GM23338 (cell line): ENCODE results near the gene HES3. TPM values are rescaled to one million over a fixed set of nuclear protein-coding genes. Genes with fewer than 3 reads are reported as not detected.

ENCODE experiments used
- ATAC-seq: fragments of 200-7000 bp; cut with Tn5 transposase; 3 replicates; pipeline ENCODE4 v1.9.1; 2020
- DNase-seq: peaks from one replicate; pipeline ENCODE4 v3.0.0-alpha.2; 2015; ENCODE audit warnings: low spot score
- H2AFZ ChIP-seq: fragments of 200-600 bp; sonication (generic); 2 replicates; pipeline ENCODE4 v1.8.0; 2016; ENCODE audit warnings: antibody characterized with exemption, mild to moderate bottlenecking, moderate library complexity
- H3F3A ChIP-seq: fragments of 200-600 bp; sonication (generic); replicated peaks from 2 replicates; pipeline ENCODE4 v1.8.0; 2017; ENCODE audit warnings: antibody characterized with exemption, mixed run types, low read depth
- H3K27ac ChIP-seq: fragments of 200-600 bp; sonication (generic); 2 replicates; pipeline ENCODE4 v1.6.1; 2016; ENCODE audit warnings: low read depth
- H3K27me3 ChIP-seq: fragments of 200-600 bp; sonication (generic); 2 replicates; pipeline ENCODE4 v1.8.0; 2016; ENCODE audit warnings: mild to moderate bottlenecking, mixed run types, moderate library complexity; ENCODE audit not compliant: insufficient read depth
- H3K36me3 ChIP-seq: fragments of 200-600 bp; sonication (generic); 2 replicates; pipeline ENCODE4 v1.8.0; 2016; ENCODE audit warnings: mild to moderate bottlenecking; ENCODE audit not compliant: insufficient read depth
- H3K4me1 ChIP-seq: fragments of 200-600 bp; sonication (generic); 2 replicates; pipeline ENCODE4 v1.8.0; 2016; ENCODE audit warnings: mild to moderate bottlenecking, moderate library complexity; ENCODE audit not compliant: insufficient read depth
- H3K4me2 ChIP-seq: fragments of 200-600 bp; sonication (generic); 2 replicates; pipeline ENCODE4 v1.7.1; 2017; ENCODE audit warnings: mixed run types
- H3K4me3 ChIP-seq: fragments of 200-600 bp; sonication (generic); 2 replicates; pipeline ENCODE4 v1.6.1; 2016; ENCODE audit warnings: mixed run types
- H3K79me2 ChIP-seq: fragments of 200-600 bp; sonication (generic); replicated peaks from 2 replicates; pipeline ENCODE4 v1.8.0; 2017; ENCODE audit warnings: mild to moderate bottlenecking; ENCODE audit not compliant: insufficient read depth
- H3K9me2 ChIP-seq: fragments of 200-600 bp; sonication (generic); 2 replicates; pipeline ENCODE4 v1.8.0; 2017; ENCODE audit not compliant: insufficient read depth
- H4K20me1 ChIP-seq: fragments of 200-600 bp; sonication (generic); replicated peaks from 2 replicates; pipeline ENCODE4 v1.8.0; 2017; ENCODE audit warnings: mild to moderate bottlenecking; ENCODE audit not compliant: insufficient read depth
- H3K27ac Mint-ChIP-seq: 2 replicates; pipeline ENCODE4 v1.8.0; 2020; ENCODE audit warnings: inconsistent platforms, mild to moderate bottlenecking, moderate library complexity, mixed read lengths
- H3K27me3 Mint-ChIP-seq: 3 replicates; pipeline ENCODE4 v1.8.0; 2022; ENCODE audit warnings: low read depth, mild to moderate bottlenecking, moderate library complexity, mixed read lengths, inconsistent platforms; ENCODE audit not compliant: insufficient read depth, poor library complexity
- H3K36me3 Mint-ChIP-seq: 3 replicates; pipeline ENCODE4 v1.8.0; 2021; ENCODE audit warnings: low read depth, mild to moderate bottlenecking, inconsistent platforms, moderate library complexity, mixed read lengths
- H3K4me1 Mint-ChIP-seq: 3 replicates; pipeline ENCODE4 v1.8.0; 2020; ENCODE audit warnings: mild to moderate bottlenecking, inconsistent platforms, mixed read lengths
- H3K4me3 Mint-ChIP-seq: 3 replicates; pipeline ENCODE4 v1.8.0; 2021; ENCODE audit warnings: moderate library complexity, mild to moderate bottlenecking, inconsistent platforms, mixed read lengths
- H3K9me3 Mint-ChIP-seq: 3 replicates; pipeline ENCODE4 v1.8.0; 2020; ENCODE audit warnings: moderate library complexity, mild to moderate bottlenecking, inconsistent platforms, mixed read lengths
- CREB1 ChIP-seq: fragments of 250-450 bp; sonication (Bioruptor Pico); IDR thresholded peaks from 2 replicates; pipeline ENCODE4 v1.5.0; 2020; ENCODE audit warnings: low read depth, mild to moderate bottlenecking, moderate library complexity
- CTCF ChIP-seq, 2 experiments: fragments of 200-600 bp in 1 of 2; sonication (generic) in 1 of 2; conservative IDR thresholded peaks; 2 replicates each; pipeline versions ENCODE4 v1.5.1 to v1.6.1; 2016 to 2017; ENCODE audit warnings: antibody characterized with exemption in 2 of 2, low read depth in 2 of 2, mild to moderate bottlenecking in 2 of 2, moderate library complexity in 1 of 2
- ETS1 ChIP-seq: IDR thresholded peaks from 2 replicates; pipeline ENCODE4 v1.6.1; 2016; ENCODE audit warnings: antibody characterized with exemption
- EZH2 ChIP-seq: fragments of 200-600 bp; sonication (generic); IDR thresholded peaks from one replicate; pipeline ENCODE4 v1.8.0; 2017; ENCODE audit warnings: antibody characterized with exemption, mild to moderate bottlenecking, low read depth; ENCODE audit not compliant: unreplicated experiment
- EZH2phosphoT487 ChIP-seq: fragments of 200-600 bp; sonication (generic); IDR thresholded peaks from one replicate; pipeline ENCODE4 v1.8.1; 2018; ENCODE audit warnings: antibody characterized with exemption; ENCODE audit not compliant: unreplicated experiment
- JUNB ChIP-seq: IDR thresholded peaks from one replicate; pipeline ENCODE4 v1.6.1; 2016; ENCODE audit warnings: antibody characterized with exemption; ENCODE audit not compliant: unreplicated experiment
- NANOG ChIP-seq: IDR thresholded peaks from 2 replicates; pipeline ENCODE4 v1.6.1; 2016; ENCODE audit warnings: antibody characterized with exemption, borderline replicate concordance
- POLR2AphosphoS5 ChIP-seq: IDR thresholded peaks from 2 replicates; pipeline ENCODE4 v1.6.1; 2016; ENCODE audit warnings: antibody characterized with exemption, low read depth
- REST ChIP-seq: IDR thresholded peaks from one replicate; pipeline ENCODE4 v1.6.1; 2018; ENCODE audit warnings: antibody characterized with exemption; ENCODE audit not compliant: unreplicated experiment
- STAT1 ChIP-seq: IDR thresholded peaks from one replicate; pipeline ENCODE4 v1.6.1; 2016; ENCODE audit warnings: antibody characterized with exemption; ENCODE audit not compliant: unreplicated experiment
- ZNF114 ChIP-seq: fragments of 250-450 bp; sonication (Bioruptor Pico); IDR thresholded peaks from 2 replicates; pipeline ENCODE4 v1.5.0; 2020; ENCODE audit warnings: mild to moderate bottlenecking, moderate library complexity
- ZNF331 ChIP-seq: fragments of 250-450 bp; sonication (Bioruptor Pico); IDR thresholded peaks from 2 replicates; pipeline ENCODE4 v1.5.0; 2020; ENCODE audit warnings: low read depth, mild to moderate bottlenecking, moderate library complexity
- ZNF462 ChIP-seq: fragments of 250-450 bp; sonication (Bioruptor Pico); IDR thresholded peaks from 2 replicates; pipeline ENCODE4 v1.5.0; 2020; ENCODE audit warnings: mild to moderate bottlenecking, moderate library complexity
- polyA plus RNA-seq: library from polyadenylated mRNA; unstranded; fragments of >200 nt; fragmentation: Nextera tagmentation; extraction: Ambion mirVana; gene quantifications from 2 replicates; pipeline ENCODE4 v1.2.1, GENCODE V29; 2016
- total RNA-seq: library from RNA; depleted of rRNA; stranded (reverse); fragments of >200 nt; shearing (Covaris generic); gene quantifications from 2 replicates; pipeline ENCODE4 v1.2.3, GENCODE V29; 2014

HES3 gene
- total and polyA plus RNA-seq, 2 experiments from 2014 or later, result 7.1 to 50.4 TPM

- ATAC-seq, result no peak
- TF ChIP-seq STAT1, result no peak
- TF ChIP-seq ETS1, result no peak
- no peak for TF ChIP-seq EZH2
- TF ChIP-seq NANOG, result no peak
- TF ChIP-seq JUNB, result no peak
- TF ChIP-seq ZNF331 (CRISPR knock-in tag), result no peak
- TF ChIP-seq POLR2AphosphoS5, result no peak
- no peak for TF ChIP-seq EZH2phosphoT487
- no peak for TF ChIP-seq ZNF114 (CRISPR knock-in tag)
- TF ChIP-seq ZNF462 (CRISPR knock-in tag), result no peak
- no peak for TF ChIP-seq CREB1 (CRISPR knock-in tag)
- no peak for TF ChIP-seq REST
- no peak for TF ChIP-seq CTCF (conservative IDR thresholded peaks at IDR 0.05; ENCODE audit: low read depth in 2 of 2)
- peaks cover 16% of the 10 kb centered on the region for H3K27me3 Mint-ChIP-seq
- Histone ChIP-seq H3K9me2 (no peaks in the 10 kb centered on the region), H3K4me2 (no peak overlapping the region), H2AFZ (no peak overlapping the region), H3K27me3 (no peaks in the 10 kb centered on the region), H3K4me3 (no peak overlapping the region), H3K4me1 (no peaks in the 10 kb centered on the region), H3F3A (peaks cover 12% of the 10 kb centered on the region; the same call in 1 of the 2 replicates), H3K36me3 (peaks cover 15% of the 10 kb centered on the region), H3K27ac (no peak overlapping the region), H3K79me2 (no peaks in the 10 kb centered on the region), H4K20me1 (peaks cover 16% of the 10 kb centered on the region)
- no peak for DNase-seq
- peaks cover 2% of the 10 kb centered on the region; the same call in 1 of the 3 replicates for H3K4me1 Mint-ChIP-seq
- H3K4me3 Mint-ChIP-seq, result no peak overlapping the region
- H3K9me3 Mint-ChIP-seq, result no peaks in the 10 kb centered on the region; the same call in 2 of the 3 replicates
- peaks cover 47% of the 10 kb centered on the region for H3K36me3 Mint-ChIP-seq
- no peak overlapping the region for H3K27ac Mint-ChIP-seq
Measured at GRCh38 chr1:6221210-6221784, 22.7 kb upstream of the HES3 start.
